Activated T-helper 1 cell treated with anti-CD3 and anti-CD28 coated beads, Interleukin-2, amount 50 U/mL, for 16 hours (primary cell): ENCODE results near the gene HSPA2.
"Not testable (repeated sequence)": the region's sequence is repeated elsewhere in the genome, so short reads cannot be mapped to it uniquely, and the experiment has no call there.

ENCODE experiments used
- DNase-seq, 2 donors: peaks; one replicate each; pipeline ENCODE4 v3.0.0-alpha.2; 2020; ENCODE audit warnings: low read depth in 1 of 2, low spot score in 1 of 2

The HSPA2 gene

GRCh38 chr14:64513271-64513670 lies 27.3 kb upstream of the HSPA2 start:
- DNase-seq = no peak

- DNase-seq = no peak
These were observed 25.5 kb upstream of the HSPA2 start for GRCh38 chr14:64515053-64515452.

GRCh38 chr14:64516969-64517368 lies 23.6 kb upstream of the HSPA2 start:
- DNase-seq = no peak

- DNase-seq = not testable (repeated sequence)
These were observed 22.9 kb upstream of the HSPA2 start for GRCh38 chr14:64517667-64518066.

- DNase-seq = no peak
These were observed 22.3 kb upstream of the HSPA2 start for GRCh38 chr14:64518229-64518628.

GRCh38 chr14:64520699-64521098 lies 19.8 kb upstream of the HSPA2 start:
- DNase-seq = no peak

- DNase-seq = no peak
These were observed 17.8 kb upstream of the HSPA2 start for GRCh38 chr14:64522591-64523355.

GRCh38 chr14:64525354-64525753 lies 15.2 kb upstream of the HSPA2 start:
- no peak for DNase-seq

GRCh38 chr14:64531567-64531966 lies 9.0 kb upstream of the HSPA2 start:
- no peak for DNase-seq

- DNase-seq = no peak
These were observed 3.9 kb upstream of the HSPA2 start for GRCh38 chr14:64536488-64537245.

GRCh38 chr14:64541261-64541971 lies 875 bp downstream of the HSPA2 start:
- DNase-seq = no peak

GRCh38 chr14:64541972-64542835 lies 1.7 kb downstream of the HSPA2 start:
- no peak for DNase-seq

- no peak for DNase-seq
These were observed 2.3 kb downstream of the HSPA2 start for GRCh38 chr14:64542836-64543201.

- no peak for DNase-seq
These were observed 4.2 kb downstream of the HSPA2 start for GRCh38 chr14:64544607-64545312.

GRCh38 chr14:64549016-64549415 lies 8.5 kb downstream of the HSPA2 start:
- no peak for DNase-seq

- no peak for DNase-seq
These were observed 9.5 kb downstream of the HSPA2 start, which contains the start of gene PPP1R36 for GRCh38 chr14:64549791-64550620. TSS of gene PPP1R36 (plus strand) at chr14:64549961. CDS start at chr14:64549998, 37 bp downstream.

GRCh38 chr14:64550621-64551333 lies 10.2 kb downstream of the HSPA2 start:
- DNase-seq = no peak

- DNase-seq = no peak
These were observed 14.0 kb downstream of the HSPA2 start for GRCh38 chr14:64554556-64554955.

GRCh38 chr14:64556526-64556925 lies 16.0 kb downstream of the HSPA2 start:
- DNase-seq = no peak
